ENCODE data around the gene FOXL3.

Gene FOXL3

GRCh38 chr7:303425-303824 is 13.5 kb downstream of the FOXL3 start:
- DNase-seq, result no peak

- DNase-seq, result no peak
Measured at GRCh38 chr7:303884-304573, 14.1 kb downstream of the FOXL3 start.

- DNase-seq, result no peak
Measured at GRCh38 chr7:304574-305409, 14.8 kb downstream of the FOXL3 start.

GRCh38 chr7:305410-306151 is 15.6 kb downstream of the FOXL3 start:
- no peak for DNase-seq

GRCh38 chr7:307970-308369 is 18.0 kb downstream of the FOXL3 start:
- no peak for DNase-seq

GRCh38 chr7:309586-310228 is 19.7 kb downstream of the FOXL3 start:
- no peak for DNase-seq

- no peak for DNase-seq
Measured at GRCh38 chr7:311131-311680, 21.2 kb downstream of the FOXL3 start.

- DNase-seq, result no peak
Measured at GRCh38 chr7:311796-312195, 21.8 kb downstream of the FOXL3 start.

GRCh38 chr7:312424-312823 is 22.5 kb downstream of the FOXL3 start:
- no peak for DNase-seq

- DNase-seq, result no peak
Measured at GRCh38 chr7:314853-315252, 24.9 kb downstream of the FOXL3 start.

- DNase-seq, result no peak
Measured at GRCh38 chr7:315516-316265, 25.7 kb downstream of the FOXL3 start.

GRCh38 chr7:317643-318405 is 27.9 kb downstream of the FOXL3 start:
- DNase-seq, result no peak

GRCh38 chr7:318476-318875 is 28.5 kb downstream of the FOXL3 start:
- no peak for DNase-seq

- no peak for DNase-seq
Measured at GRCh38 chr7:318878-319661, 29.1 kb downstream of the FOXL3 start.

GRCh38 chr7:320297-320696 is 30.3 kb downstream of the FOXL3 start:
- DNase-seq, result no peak

GRCh38 chr7:322111-322671 is 32.2 kb downstream of the FOXL3 start:
- peak; percentile 30 for DNase-seq

- no peak for DNase-seq
Measured at GRCh38 chr7:322708-323111, 32.7 kb downstream of the FOXL3 start.

- DNase-seq, result no peak
Measured at GRCh38 chr7:323410-323809, 33.4 kb downstream of the FOXL3 start.

- no peak for DNase-seq
Measured at GRCh38 chr7:324011-324410, 34.0 kb downstream of the FOXL3 start.

Measured in fibroblast of skin of scalp (primary cell).